Retinal pigment epithelial cell (primary cell): ENCODE results near the gene CPNE4.

ENCODE experiments used
- DNase-seq: peaks from one replicate; pipeline ENCODE4 v3.0.0-alpha.2; 2010; ENCODE audit warnings: low read depth
- H3K4me3 ChIP-seq: 2 replicates; pipeline ENCODE4 v1.5.1; 2011; ENCODE audit warnings: mild to moderate bottlenecking, low read length, control low read depth, moderate library complexity
- TF ChIP-seq, protein P1 (sequence below): conservative IDR thresholded peaks from 2 replicates; pipeline ENCODE4 v1.5.1; 2011; ENCODE audit warnings: low read depth, low read length, control low read depth, inconsistent platforms

The CPNE4 gene

DNA sequence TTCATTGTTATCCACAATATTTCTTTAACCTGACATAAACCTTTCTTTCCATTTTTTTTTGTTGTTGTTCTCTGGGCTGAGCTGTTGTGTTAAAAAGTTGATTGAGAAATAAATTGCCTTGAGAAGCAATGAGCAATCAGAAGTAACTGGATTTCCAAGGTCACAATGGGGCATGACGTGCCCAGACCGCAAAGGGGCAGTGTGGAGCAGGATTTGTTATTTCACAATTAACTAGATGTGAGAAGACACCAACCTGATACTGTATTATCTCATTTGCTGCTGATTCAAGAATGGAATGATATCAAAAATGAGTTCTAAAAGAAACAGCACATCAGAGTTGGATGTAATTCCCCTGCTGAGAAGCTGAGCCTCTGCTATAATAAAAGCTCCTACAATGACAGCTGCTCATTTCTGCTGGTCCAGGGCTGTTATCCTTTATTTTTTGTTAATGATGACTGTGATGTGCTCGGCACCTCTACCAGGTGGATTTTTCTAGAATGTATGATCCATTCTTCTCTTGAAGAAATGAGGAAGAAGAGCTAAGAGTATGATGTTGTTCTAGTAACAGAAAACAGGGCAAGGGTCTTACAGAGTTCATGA, 28.1 kb downstream of the CPNE4 start:
- DNase-seq = no peak
- H3K4me3 ChIP-seq = no peak overlapping the region
- TF ChIP-seq, protein P1, sequence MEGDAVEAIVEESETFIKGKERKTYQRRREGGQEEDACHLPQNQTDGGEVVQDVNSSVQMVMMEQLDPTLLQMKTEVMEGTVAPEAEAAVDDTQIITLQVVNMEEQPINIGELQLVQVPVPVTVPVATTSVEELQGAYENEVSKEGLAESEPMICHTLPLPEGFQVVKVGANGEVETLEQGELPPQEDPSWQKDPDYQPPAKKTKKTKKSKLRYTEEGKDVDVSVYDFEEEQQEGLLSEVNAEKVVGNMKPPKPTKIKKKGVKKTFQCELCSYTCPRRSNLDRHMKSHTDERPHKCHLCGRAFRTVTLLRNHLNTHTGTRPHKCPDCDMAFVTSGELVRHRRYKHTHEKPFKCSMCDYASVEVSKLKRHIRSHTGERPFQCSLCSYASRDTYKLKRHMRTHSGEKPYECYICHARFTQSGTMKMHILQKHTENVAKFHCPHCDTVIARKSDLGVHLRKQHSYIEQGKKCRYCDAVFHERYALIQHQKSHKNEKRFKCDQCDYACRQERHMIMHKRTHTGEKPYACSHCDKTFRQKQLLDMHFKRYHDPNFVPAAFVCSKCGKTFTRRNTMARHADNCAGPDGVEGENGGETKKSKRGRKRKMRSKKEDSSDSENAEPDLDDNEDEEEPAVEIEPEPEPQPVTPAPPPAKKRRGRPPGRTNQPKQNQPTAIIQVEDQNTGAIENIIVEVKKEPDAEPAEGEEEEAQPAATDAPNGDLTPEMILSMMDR = peak; percentile 69

GRCh38 chr3:132004571-132004970, 30.2 kb downstream of the CPNE4 start:
- TF ChIP-seq, protein P1 = no peak
- H3K4me3 ChIP-seq = no peak overlapping the region
- DNase-seq = peak; percentile 21

GRCh38 chr3:132003685-132004084, 31.1 kb downstream of the CPNE4 start:
- DNase-seq = no peak
- H3K4me3 ChIP-seq = no peak overlapping the region
- TF ChIP-seq, protein P1 = no peak

GRCh38 chr3:132001999-132002398, 32.8 kb downstream of the CPNE4 start:
- DNase-seq = no peak
- TF ChIP-seq, protein P1 = no peak
- H3K4me3 ChIP-seq = no peak overlapping the region

DNA sequence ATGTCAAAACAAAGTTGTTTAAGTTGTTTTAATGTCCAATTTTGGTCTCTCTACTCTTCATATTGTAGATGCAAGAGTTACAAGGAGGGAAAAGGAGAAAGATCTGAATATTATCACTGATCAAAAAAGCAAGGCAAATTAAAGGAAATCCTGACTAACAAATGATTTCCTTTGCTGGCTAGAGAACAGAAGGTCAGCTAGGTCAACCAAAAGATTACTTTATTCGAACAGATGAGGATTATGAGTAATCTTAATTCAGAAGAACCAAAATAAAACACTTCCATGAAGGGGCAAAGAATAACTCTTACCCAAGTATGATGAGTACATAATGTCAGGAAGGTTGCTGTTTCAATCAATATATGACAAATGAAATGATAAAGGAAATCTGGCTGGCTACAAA, 33.8 kb downstream of the CPNE4 start:
- TF ChIP-seq, protein P1 = no peak
- DNase-seq = no peak
- H3K4me3 ChIP-seq = no peak overlapping the region

- H3K4me3 ChIP-seq = no peak overlapping the region
- TF ChIP-seq, protein P1 = no peak
- no peak for DNase-seq
These were observed 36.8 kb downstream of the CPNE4 start for GRCh38 chr3:131998027-131998426.

GRCh38 chr3:131995891-131996290, 38.9 kb downstream of the CPNE4 start:
- TF ChIP-seq, protein P1 = no peak
- H3K4me3 ChIP-seq = no peak overlapping the region
- no peak for DNase-seq
